ENCODE data around the gene FAM53B.

FAM53B gene

GRCh38 chr10:124704428-124705380 is 39.5 kb downstream of the FAM53B start:
- H3K4me3 ChIP-seq (replicated peaks in 1 of 2; ENCODE audit: low read depth in 2 of 2, low read length in 2 of 2) = no peak overlapping the region
- no peak for TF ChIP-seq CTCF (IDR thresholded peaks at IDR 0.05; ENCODE audit: low read depth, low read length)
- DNase-seq (ENCODE audit: low read depth in 2 of 2) = no peak

DNA sequence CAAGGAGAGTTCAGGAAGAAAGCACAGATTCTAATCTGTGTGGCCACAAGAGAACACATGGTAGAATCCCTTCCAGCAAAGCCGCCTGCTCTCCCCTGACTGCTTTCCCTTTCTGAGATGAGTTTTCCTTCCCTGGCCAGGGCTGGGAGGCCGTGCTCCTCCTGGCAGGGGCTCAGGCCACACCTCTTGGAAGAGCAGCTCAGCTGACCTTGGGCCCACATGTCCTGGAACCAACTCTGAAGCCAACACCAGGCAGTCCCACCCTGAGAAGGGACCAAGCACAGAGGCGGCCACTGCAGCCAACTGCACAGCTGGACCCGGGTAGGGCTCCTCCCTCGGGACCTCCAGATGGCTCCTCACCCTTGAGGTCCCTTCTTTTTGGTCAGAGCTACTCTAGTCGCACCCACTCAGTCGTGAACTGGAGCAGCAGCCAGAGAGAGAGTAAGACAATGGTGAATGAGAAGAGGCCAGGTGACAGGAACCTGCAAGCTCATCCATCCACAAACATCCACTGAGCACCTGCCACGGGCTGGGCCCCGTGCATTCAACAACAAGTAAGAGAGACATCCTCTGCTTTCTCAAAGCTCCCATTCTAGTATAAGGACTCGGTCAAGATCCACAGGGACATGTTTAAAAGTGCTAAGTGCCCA is 40.3 kb downstream of the FAM53B start:
- peak in 1 of 2 donors; percentile 63 for DNase-seq (ENCODE audit: low read depth in 2 of 2)
- no peak for TF ChIP-seq CTCF (IDR thresholded peaks at IDR 0.05; ENCODE audit: low read depth, low read length)
- no peak overlapping the region for H3K4me3 ChIP-seq (replicated peaks in 1 of 2; ENCODE audit: low read depth in 2 of 2, low read length in 2 of 2)

- no peak overlapping the region for H3K4me3 ChIP-seq (replicated peaks in 1 of 2; ENCODE audit: low read depth in 2 of 2, low read length in 2 of 2)
- no peak for DNase-seq (ENCODE audit: low read depth in 2 of 2)
- no peak for TF ChIP-seq CTCF (IDR thresholded peaks at IDR 0.05; ENCODE audit: low read depth, low read length)
Observed at GRCh38 chr10:124703372-124703771, 40.8 kb downstream of the FAM53B start.

- TF ChIP-seq CTCF (IDR thresholded peaks at IDR 0.05; ENCODE audit: low read depth, low read length) = no peak
- DNase-seq (ENCODE audit: low read depth in 2 of 2) = peak; percentile 62 to 86
- H3K4me3 ChIP-seq (replicated peaks in 1 of 2; ENCODE audit: low read depth in 2 of 2, low read length in 2 of 2) = no peak overlapping the region
Observed at GRCh38 chr10:124701881-124702656, 42.1 kb downstream of the FAM53B start.

DNA sequence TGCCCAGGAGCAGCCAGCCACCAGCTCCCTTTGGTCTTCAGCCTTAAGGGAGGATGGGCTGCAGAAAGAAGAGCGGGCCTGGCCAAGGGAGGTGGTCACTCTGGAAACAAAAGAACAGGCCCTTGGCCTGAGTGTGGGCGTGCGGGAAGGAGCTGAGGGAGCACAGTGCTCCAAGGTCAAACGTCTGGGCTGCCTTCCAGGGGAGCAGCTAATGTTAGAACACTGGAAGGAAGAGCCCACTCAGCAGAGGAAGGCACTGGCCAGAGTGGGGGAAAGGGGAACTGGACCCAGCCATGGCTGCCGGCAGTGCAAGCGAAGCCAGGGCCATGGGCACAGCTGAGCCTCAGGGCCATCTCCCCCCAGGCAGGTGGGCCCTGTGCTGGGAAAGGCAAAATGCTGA is 42.7 kb downstream of the FAM53B start:
- no peak for TF ChIP-seq CTCF (IDR thresholded peaks at IDR 0.05; ENCODE audit: low read depth, low read length)
- H3K4me3 ChIP-seq (replicated peaks in 1 of 2; ENCODE audit: low read depth in 2 of 2, low read length in 2 of 2) = no peak overlapping the region
- peak; percentile 66 to 95 for DNase-seq (ENCODE audit: low read depth in 2 of 2)

DNA sequence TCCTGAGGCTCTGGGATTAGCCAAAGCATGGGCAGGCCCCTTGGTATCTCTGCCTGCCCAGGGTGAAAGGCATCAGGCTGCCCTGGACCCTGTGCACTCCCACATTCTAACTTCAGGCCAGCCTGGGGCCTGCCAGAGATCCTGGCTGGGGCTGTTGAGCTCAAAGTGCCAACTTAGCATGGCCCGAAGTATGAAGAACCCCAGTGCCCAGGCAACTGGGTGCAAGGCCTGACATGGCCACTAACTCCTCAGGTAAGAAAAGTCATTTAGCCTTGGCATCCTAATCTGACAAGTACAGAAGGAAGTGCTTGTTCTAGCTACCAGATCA is 43.2 kb downstream of the FAM53B start:
- no peak overlapping the region for H3K4me3 ChIP-seq (replicated peaks in 1 of 2; ENCODE audit: low read depth in 2 of 2, low read length in 2 of 2)
- no peak for TF ChIP-seq CTCF (IDR thresholded peaks at IDR 0.05; ENCODE audit: low read depth, low read length)

More for the DNA sequence above, 43.2 kb downstream of the FAM53B start:
- no peak for DNase-seq (ENCODE audit: low read depth in 2 of 2)
